K562 (cell line): ENCODE measurements around the gene MBNL1. TPM values are rescaled to one million over a fixed set of nuclear protein-coding genes. Genes with fewer than 3 reads are reported as not detected.
A peak's percentile ranks its signal among the peaks of the same experiment; 100 is the strongest.

Experiments used
- ARHGAP35 ChIP-seq: fragments of 450-650 bp; IDR thresholded peaks from 2 replicates; pipeline ENCODE4 v1.6.1; 2018; ENCODE audit not compliant: partially characterized antibody
- BRD9 ChIP-seq: fragments of 450-650 bp; IDR thresholded peaks from 2 replicates; pipeline ENCODE4 v1.6.1; 2018; ENCODE audit warnings: low read depth; ENCODE audit not compliant: partially characterized antibody
- CC2D1A ChIP-seq: fragments of 450-650 bp; IDR thresholded peaks from 2 replicates; pipeline ENCODE4 v1.6.1; 2017; ENCODE audit warnings: mild to moderate bottlenecking
- ESRRB ChIP-seq: fragments of 250-450 bp; sonication (Bioruptor Pico); IDR thresholded peaks from 2 replicates; pipeline ENCODE4 v1.5.0; 2020; ENCODE audit warnings: mild to moderate bottlenecking, moderate library complexity, borderline replicate concordance
- ILF3 ChIP-seq: fragments of 450-650 bp; IDR thresholded peaks from 2 replicates; pipeline ENCODE4 v1.6.1; 2018; ENCODE audit warnings: antibody characterized with exemption, mild to moderate bottlenecking, moderate library complexity, borderline replicate concordance
- ILK ChIP-seq: fragments of 450-650 bp; IDR thresholded peaks from 2 replicates; pipeline ENCODE4 v1.6.1; 2016; ENCODE audit warnings: missing genetic modification characterization, low read depth, mild to moderate bottlenecking, missing compliant biosample characterization, moderate library complexity, borderline replicate concordance
- KAT2B ChIP-seq: IDR thresholded peaks from one replicate; pipeline ENCODE4 v1.6.1; 2012; ENCODE audit warnings: low read depth, mild to moderate bottlenecking, control low read depth, inconsistent platforms, low read length, moderate library complexity
- MAZ ChIP-seq, 2 experiments: fragments of 450-650 bp in 1 of 2; sonication (generic) in 1 of 2; formaldehyde crosslinking; IDR thresholded peaks in 1 of 2; conservative IDR thresholded peaks in 1 of 2; 2 replicates each; pipeline versions ENCODE4 v1.4.0 to v1.5.0; 2020; ENCODE audit warnings: mild to moderate bottlenecking in 1 of 2, missing genetic modification reagents in 1 of 2
- MEF2A ChIP-seq: IDR thresholded peaks from 2 replicates; pipeline ENCODE4 v1.6.1; 2011; ENCODE audit warnings: low read depth, mild to moderate bottlenecking, low read length, moderate library complexity; ENCODE audit not compliant: control insufficient read depth
- MTA1 ChIP-seq: fragments of 450-650 bp; IDR thresholded peaks from 2 replicates; pipeline ENCODE4 v1.6.1; 2017; ENCODE audit warnings: borderline replicate concordance
- RBBP5 ChIP-seq: fragments of 200-600 bp; sonication (generic); IDR thresholded peaks from 2 replicates; pipeline ENCODE4 v1.6.1; 2012; ENCODE audit warnings: borderline replicate concordance, mild to moderate bottlenecking, low read length, control low read depth, inconsistent platforms; ENCODE audit not compliant: insufficient read depth, poor library complexity, severe bottlenecking
- RBM17 ChIP-seq: fragments of 200-400 bp; formaldehyde crosslinking; IDR thresholded peaks from 2 replicates; pipeline ENCODE4 v1.6.1; 2017; ENCODE audit warnings: low read depth, mild to moderate bottlenecking, low read length, borderline replicate concordance
- SNIP1 ChIP-seq: fragments of 450-650 bp; IDR thresholded peaks from 2 replicates; pipeline ENCODE4 v1.7.1; 2017; ENCODE audit warnings: low read depth, mild to moderate bottlenecking
- TAF15 ChIP-seq: fragments of 200-400 bp; formaldehyde crosslinking; IDR thresholded peaks from 2 replicates; pipeline ENCODE4 v1.6.1; 2017; ENCODE audit warnings: mild to moderate bottlenecking, low read depth, low read length, moderate library complexity
- ZC3H4 ChIP-seq: sonication (generic); formaldehyde crosslinking; IDR thresholded peaks from 2 replicates; pipeline ENCODE4 v1.9.0; 2021; ENCODE audit warnings: missing genetic modification reagents, borderline replicate concordance
- polyA plus RNA-seq, 8 experiments: library from polyadenylated mRNA; depleted of rRNA in 4 of 8; stranded (reverse) in 5 of 8; unstranded in 3 of 8; fragments of >200 nt; fragmentation: Nextera tagmentation in 2 of 8; fragmentation: Illumina TruSeq in 1 of 8; extraction: Ambion mirVana in 2 of 8; extraction: Trizol in 1 of 8; gene quantifications; 2 replicates each; pipeline versions ENCODE4 v1.2.1 to v1.2.3, GENCODE V29; 2011 to 2014; ENCODE audit warnings: inconsistent platforms in 1 of 8, missing spikeins in 1 of 8
- total RNA-seq, 7 experiments: library from RNA; depleted of rRNA in 6 of 7; stranded (reverse); fragments of >200 nt in 6 of 7; fragmentation: Illumina TruSeq in 2 of 7; extraction: Trizol in 2 of 7; gene quantifications; 2 replicates each; pipeline versions ENCODE4 v1.2.1 to v1.2.3, GENCODE V29; 2011 to 2021; ENCODE audit warnings: low replicate concordance in 1 of 7
- TF ChIP-seq, protein P1 (sequence below): sonication (generic); formaldehyde crosslinking; IDR thresholded peaks from 2 replicates; pipeline ENCODE4 v1.8.0; 2023; ENCODE audit warnings: missing genetic modification reagents, mild to moderate bottlenecking, borderline replicate concordance
- TF ChIP-seq, protein P2 (sequence below): sonication (generic); formaldehyde crosslinking; IDR thresholded peaks from 2 replicates; pipeline ENCODE4 v1.8.0; 2022; ENCODE audit warnings: mild to moderate bottlenecking, missing genetic modification reagents

The MBNL1 gene
- total and polyA plus RNA-seq, 9 of the 15 experiments (the other 6 are each of a cell fraction or from before 2014, with no cell fraction given): 70.3 to 243 (median 220) TPM

DNA sequence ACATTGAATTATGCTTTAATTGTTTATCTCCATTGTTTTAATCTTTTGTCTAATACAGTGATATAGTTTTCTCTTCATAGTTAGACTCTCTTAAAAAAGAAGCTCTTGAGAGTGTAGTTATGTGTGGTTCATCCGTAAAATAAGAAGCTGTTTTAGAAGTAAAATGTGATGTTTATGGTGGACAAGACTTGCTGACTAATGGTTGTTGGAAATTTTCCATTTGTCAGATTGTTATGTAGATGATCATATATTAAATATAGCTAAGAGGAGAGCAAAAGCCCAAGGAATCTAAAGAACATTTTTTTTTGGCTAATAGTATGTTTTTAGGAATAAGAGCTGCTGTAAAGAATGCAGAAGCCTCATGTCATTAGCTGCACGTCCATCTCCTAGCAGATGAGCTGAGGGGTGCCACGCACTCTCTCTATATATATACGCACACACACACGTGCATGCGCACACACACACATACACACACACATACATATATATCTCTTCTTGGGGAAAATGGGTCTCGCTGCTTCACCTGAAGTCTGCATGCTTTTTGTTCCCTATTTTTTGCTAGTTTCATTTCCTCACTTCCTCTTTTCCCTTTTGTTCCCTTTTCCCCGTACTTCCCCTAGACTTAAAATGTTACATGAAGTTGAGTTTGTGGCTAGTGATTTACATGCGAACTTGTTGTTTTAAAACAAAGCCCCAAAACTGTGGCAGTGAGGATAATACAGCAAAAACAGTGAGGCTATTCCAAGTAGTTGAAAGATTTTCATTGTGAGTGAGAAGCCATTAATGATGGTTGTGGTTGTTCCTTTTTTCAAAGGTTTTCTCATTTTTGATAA, 107.8 kb downstream of the MBNL1 start (continued):
- TF ChIP-seq MEF2A: no peak
- peak; percentile 57 for TF ChIP-seq BRD9
- TF ChIP-seq, protein P1, sequence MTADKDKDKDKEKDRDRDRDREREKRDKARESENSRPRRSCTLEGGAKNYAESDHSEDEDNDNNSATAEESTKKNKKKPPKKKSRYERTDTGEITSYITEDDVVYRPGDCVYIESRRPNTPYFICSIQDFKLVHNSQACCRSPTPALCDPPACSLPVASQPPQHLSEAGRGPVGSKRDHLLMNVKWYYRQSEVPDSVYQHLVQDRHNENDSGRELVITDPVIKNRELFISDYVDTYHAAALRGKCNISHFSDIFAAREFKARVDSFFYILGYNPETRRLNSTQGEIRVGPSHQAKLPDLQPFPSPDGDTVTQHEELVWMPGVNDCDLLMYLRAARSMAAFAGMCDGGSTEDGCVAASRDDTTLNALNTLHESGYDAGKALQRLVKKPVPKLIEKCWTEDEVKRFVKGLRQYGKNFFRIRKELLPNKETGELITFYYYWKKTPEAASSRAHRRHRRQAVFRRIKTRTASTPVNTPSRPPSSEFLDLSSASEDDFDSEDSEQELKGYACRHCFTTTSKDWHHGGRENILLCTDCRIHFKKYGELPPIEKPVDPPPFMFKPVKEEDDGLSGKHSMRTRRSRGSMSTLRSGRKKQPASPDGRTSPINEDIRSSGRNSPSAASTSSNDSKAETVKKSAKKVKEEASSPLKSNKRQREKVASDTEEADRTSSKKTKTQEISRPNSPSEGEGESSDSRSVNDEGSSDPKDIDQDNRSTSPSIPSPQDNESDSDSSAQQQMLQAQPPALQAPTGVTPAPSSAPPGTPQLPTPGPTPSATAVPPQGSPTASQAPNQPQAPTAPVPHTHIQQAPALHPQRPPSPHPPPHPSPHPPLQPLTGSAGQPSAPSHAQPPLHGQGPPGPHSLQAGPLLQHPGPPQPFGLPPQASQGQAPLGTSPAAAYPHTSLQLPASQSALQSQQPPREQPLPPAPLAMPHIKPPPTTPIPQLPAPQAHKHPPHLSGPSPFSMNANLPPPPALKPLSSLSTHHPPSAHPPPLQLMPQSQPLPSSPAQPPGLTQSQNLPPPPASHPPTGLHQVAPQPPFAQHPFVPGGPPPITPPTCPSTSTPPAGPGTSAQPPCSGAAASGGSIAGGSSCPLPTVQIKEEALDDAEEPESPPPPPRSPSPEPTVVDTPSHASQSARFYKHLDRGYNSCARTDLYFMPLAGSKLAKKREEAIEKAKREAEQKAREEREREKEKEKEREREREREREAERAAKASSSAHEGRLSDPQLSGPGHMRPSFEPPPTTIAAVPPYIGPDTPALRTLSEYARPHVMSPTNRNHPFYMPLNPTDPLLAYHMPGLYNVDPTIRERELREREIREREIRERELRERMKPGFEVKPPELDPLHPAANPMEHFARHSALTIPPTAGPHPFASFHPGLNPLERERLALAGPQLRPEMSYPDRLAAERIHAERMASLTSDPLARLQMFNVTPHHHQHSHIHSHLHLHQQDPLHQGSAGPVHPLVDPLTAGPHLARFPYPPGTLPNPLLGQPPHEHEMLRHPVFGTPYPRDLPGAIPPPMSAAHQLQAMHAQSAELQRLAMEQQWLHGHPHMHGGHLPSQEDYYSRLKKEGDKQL (CRISPR knock-in tag): no peak
- no peak for TF ChIP-seq ARHGAP35
- TF ChIP-seq ILK (tag): no peak
- TF ChIP-seq KAT2B: no peak
- no peak for TF ChIP-seq RBBP5
- TF ChIP-seq, protein P2, sequence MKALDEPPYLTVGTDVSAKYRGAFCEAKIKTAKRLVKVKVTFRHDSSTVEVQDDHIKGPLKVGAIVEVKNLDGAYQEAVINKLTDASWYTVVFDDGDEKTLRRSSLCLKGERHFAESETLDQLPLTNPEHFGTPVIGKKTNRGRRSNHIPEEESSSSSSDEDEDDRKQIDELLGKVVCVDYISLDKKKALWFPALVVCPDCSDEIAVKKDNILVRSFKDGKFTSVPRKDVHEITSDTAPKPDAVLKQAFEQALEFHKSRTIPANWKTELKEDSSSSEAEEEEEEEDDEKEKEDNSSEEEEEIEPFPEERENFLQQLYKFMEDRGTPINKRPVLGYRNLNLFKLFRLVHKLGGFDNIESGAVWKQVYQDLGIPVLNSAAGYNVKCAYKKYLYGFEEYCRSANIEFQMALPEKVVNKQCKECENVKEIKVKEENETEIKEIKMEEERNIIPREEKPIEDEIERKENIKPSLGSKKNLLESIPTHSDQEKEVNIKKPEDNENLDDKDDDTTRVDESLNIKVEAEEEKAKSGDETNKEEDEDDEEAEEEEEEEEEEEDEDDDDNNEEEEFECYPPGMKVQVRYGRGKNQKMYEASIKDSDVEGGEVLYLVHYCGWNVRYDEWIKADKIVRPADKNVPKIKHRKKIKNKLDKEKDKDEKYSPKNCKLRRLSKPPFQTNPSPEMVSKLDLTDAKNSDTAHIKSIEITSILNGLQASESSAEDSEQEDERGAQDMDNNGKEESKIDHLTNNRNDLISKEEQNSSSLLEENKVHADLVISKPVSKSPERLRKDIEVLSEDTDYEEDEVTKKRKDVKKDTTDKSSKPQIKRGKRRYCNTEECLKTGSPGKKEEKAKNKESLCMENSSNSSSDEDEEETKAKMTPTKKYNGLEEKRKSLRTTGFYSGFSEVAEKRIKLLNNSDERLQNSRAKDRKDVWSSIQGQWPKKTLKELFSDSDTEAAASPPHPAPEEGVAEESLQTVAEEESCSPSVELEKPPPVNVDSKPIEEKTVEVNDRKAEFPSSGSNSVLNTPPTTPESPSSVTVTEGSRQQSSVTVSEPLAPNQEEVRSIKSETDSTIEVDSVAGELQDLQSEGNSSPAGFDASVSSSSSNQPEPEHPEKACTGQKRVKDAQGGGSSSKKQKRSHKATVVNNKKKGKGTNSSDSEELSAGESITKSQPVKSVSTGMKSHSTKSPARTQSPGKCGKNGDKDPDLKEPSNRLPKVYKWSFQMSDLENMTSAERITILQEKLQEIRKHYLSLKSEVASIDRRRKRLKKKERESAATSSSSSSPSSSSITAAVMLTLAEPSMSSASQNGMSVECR (CRISPR knock-in tag): no peak
- no peak for TF ChIP-seq ESRRB (CRISPR knock-in tag)
- TF ChIP-seq MAZ (CRISPR knock-in tag; conservative IDR thresholded peaks at IDR 0.05 in 1 of 2, IDR thresholded peaks at IDR 0.05 in 1 of 2): no peak
- peak; percentile 68; the same call in 1 of the 2 replicates for TF ChIP-seq CC2D1A
- TF ChIP-seq TAF15: no peak
- TF ChIP-seq RBM17: no peak
- TF ChIP-seq SNIP1: no peak
- TF ChIP-seq MTA1: peak; percentile 79; the same call in 1 of the 2 replicates
- TF ChIP-seq ZC3H4 (CRISPR knock-in tag): no peak
- no peak for TF ChIP-seq ILF3
